Anterior cingulate cortex (tissue), 58 donors: Measurements from ENCODE around the gene CENPC.
"Not testable (repeated sequence)": the region's sequence is repeated elsewhere in the genome, so short reads cannot be mapped to it uniquely, and the experiment has no call there.

Experiments used
- DNase-seq, 58 donors: peaks; one replicate each; lab custom pipeline; 2025; lab: John Stamatoyannopoulos, UW

Gene CENPC

GRCh38 chr4:67554096-67554495, 8.8 kb upstream of the CENPC start:
- no peak for DNase-seq

DNA sequence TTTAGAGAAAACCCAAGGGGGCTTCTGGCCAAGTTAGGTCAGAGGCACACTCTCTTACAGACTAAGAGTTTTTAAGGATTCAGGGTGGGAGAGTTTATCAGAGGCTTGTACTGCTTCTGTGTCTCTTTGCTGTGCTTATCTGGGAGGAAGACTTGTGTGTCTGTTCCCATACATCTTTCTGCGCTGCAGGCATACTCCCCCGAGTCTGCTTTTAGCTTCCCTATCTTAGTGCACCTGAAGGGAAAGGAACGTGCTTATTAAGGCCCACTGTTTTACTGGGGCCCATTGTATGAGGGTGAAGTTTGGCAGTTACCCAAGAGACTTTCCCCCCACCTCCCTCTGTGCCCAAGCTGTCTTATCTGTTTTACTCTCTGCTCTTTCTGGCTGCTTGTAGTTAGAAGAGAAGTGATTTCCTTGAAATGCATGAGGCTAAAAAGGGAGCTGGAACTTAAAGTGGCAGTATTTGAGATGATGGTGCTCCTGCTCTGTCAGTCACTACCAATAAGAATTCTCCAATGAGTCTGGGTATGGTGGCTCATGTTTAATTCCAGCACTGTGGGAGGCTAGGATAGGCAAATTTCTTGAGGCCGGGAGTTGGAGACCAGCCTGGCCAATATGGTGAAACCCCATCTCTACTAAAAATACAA, 7.0 kb upstream of the CENPC start:
- not testable (repeated sequence) for DNase-seq

GRCh38 chr4:67550857-67551256, 5.6 kb upstream of the CENPC start:
- no peak for DNase-seq

DNA sequence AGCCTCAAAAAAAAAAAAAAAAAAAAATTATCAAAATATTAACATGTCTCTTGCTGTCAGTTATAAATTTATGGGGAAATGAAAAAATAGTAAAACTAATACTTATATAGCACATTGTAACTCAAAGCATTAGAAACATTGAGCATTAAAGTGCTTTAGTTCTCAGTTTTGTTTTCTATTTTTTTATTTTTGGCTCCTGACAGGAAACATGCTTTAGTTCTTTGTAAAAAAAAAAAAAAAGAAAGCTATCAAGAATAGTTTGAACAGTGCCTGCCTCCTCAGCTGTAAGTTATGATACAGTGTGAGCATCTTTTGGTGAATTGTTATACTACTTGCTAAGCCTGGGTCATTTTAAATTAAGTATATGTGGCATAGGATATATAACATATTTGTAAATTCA, 5.1 kb upstream of the CENPC start:
- no peak for DNase-seq

- DNase-seq: no peak
Measured at GRCh38 chr4:67549123-67549522, 3.8 kb upstream of the CENPC start.

DNA sequence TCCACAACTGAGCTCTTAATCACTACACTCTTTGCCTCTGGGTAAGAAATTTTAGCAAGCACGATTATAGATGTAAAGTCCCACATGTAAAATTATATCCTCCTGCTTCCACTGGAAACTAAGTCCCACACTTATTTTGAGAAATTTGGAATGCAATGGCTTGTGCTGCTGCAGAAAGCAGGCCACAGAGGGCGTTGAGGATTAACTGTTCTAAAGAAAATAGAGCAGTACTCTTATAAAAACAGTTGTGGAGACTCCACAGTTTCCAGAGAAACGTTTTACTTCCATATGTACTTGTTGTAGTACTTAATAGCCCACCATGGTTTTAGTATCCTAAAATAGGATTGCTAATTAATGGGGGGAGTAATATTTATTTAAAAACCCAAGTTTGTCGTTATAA, 1.7 kb upstream of the CENPC start:
- DNase-seq: peak in 4 of 58 donors; percentile 1 to 9 (median 4)

DNA sequence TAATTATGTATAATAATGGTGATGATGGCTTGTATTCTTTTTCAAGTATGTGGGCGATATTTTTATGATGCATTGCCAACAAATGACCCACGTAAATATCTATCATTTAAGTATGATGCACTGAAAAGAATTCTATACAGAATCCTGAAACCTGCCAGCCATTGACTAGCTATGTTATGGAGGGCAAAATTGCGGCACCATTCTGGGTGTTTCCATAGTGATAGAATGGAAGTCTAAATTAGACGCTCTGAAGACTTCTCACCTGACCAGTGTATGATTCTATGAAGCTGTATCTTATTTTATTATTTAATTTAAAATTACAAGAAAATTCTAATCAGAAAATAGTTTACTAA, 677 bp upstream of the CENPC start:
- DNase-seq: no peak

GRCh38 chr4:67542076-67542475, 3.2 kb downstream of the CENPC start:
- DNase-seq: no peak

- no peak for DNase-seq
Measured at GRCh38 chr4:67539830-67540229, 5.5 kb downstream of the CENPC start.

DNA sequence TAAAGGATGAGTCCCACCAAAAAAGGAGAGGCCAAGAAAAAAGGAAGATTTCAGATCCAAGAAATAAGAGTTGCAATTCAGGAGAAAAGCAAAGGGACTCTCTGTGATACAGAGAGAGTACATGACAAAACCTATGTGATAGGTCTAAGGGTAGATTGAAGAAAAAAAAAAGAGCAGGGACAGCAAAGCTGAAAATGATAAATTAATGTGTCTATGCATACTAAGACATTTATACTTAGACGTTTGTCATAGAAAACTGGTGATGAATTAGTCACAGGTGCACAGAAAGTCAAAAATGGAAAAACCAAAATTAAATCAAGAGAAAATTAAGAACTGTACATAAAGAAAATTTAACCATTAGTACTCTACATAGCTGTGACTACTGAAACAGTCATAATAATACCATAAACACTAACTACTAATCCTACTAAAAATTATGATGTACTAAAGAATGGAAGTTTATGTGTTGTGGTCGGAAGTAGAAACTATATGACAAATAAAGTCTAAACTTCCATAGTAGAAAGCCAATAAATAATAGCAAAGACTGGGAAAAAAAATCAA, 9.9 kb downstream of the CENPC start:
- no peak for DNase-seq

GRCh38 chr4:67533112-67533511, 12.2 kb downstream of the CENPC start:
- no peak for DNase-seq

GRCh38 chr4:67532397-67532796, 12.9 kb downstream of the CENPC start:
- DNase-seq: not testable (repeated sequence)

DNA sequence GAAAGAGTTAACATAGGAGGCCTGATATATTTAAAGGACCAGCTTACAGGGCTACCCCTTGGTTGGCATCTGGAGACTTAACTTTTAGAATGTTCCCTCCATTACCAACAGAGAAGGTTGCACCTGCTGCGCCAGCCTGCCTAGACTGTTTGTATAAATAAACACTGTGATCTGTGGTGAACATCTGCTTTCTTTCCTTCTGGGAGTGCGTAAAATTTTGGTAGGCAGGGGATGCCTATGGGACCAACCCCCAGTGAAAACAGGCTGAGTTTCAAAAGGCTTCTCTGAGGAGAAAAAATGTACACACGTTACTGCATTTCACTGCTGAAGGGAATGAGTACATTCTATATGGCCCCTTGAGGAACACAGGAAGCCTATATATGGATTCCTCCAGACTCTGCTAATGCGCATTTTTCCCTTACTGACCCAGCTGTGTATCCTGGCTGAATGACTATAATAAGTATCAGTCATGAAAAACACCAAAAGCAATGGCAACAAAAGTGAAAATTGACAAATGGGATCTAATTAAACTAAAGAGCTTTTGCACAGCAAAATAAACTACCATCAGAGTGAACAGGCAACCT, 13.8 kb downstream of the CENPC start:
- DNase-seq: no peak

GRCh38 chr4:67524140-67524539, 21.2 kb downstream of the CENPC start:
- not testable (repeated sequence) for DNase-seq

DNA sequence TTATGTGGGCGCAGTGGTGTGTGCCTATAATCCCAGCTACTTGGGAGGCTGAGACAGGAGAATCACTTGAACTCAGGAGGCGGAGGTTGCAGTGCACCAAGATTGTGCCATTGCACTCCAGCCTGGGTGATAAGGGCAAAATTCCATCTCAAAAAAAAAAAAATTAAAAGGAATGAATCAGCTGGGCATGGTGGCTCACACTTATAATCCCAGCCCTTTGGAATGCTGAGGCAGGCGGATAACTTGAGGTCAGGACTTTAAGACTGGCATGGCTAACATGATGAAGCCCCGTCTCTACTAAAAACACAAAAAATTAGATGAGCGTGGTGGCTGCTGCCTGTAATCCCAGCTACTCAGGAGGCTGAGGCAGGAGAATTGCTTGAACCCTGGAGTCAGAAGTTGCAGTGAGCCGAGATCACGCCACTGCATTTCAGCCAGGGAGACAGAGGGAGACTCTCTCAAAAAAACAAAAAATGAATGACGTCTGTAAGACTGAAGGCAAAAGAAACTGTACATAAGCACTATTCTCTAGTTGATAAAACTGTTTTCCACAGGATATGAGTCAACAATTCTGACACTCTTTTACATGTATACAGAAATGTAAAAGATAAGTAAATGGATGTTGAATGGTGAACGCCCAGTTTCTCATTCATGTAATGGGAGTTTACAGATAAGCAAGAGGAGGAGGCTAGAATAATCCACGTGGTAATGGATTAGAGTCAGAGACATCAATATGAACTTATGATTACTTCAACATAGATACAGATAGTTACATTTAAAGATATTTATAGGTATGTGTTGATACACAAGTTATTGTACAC, 22.2 kb downstream of the CENPC start:
- DNase-seq: no peak

- DNase-seq: no peak
Measured at GRCh38 chr4:67522230-67522629, 23.1 kb downstream of the CENPC start.

- DNase-seq: no peak
Measured at GRCh38 chr4:67521506-67521905, 23.8 kb downstream of the CENPC start.

- no peak for DNase-seq
Measured at GRCh38 chr4:67520141-67520540, 25.2 kb downstream of the CENPC start.

DNA sequence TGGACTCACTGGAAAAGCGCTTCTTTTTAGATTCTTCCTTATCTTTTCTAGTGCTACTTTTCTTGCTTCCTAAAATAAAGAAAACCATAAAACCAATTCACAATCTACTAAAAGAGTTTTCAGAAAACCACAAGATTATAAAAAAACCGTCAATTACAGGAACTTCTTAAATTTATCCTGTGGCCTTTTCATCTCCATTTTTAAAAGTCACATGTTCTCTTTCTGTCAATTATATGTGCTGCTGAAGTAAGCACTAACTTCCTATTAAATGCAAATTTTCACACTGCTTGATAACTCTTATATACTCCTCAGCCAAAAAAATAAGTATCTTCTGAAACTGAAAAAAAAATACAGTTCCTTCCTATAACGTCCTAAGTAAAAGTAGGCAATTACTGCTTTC, 32.8 kb downstream of the CENPC start:
- DNase-seq: no peak

- DNase-seq: peak in 1 of 58 donors; percentile 6
Measured at GRCh38 chr4:67500373-67500772, 44.9 kb downstream of the CENPC start.

GRCh38 chr4:67499799-67500198, 45.5 kb downstream of the CENPC start:
- DNase-seq: no peak
